RWPE2 (cell line): ENCODE data around the gene EGFR.

ENCODE experiments used
- ATAC-seq: fragments of 200-7000 bp; cut with Tn5 transposase; 3 replicates; pipeline ENCODE4 v1.9.1; 2021; ENCODE audit warnings: low read depth
- DNase-seq: peaks from one replicate; pipeline ENCODE4 v3.0.0-alpha.2; 2020; ENCODE audit warnings: low spot score
- H3K27ac ChIP-seq: fragments of 450-650 bp; 2 replicates; pipeline ENCODE4 v1.5.1; 2017; ENCODE audit warnings: mild to moderate bottlenecking; ENCODE audit not compliant: poor library complexity, severe bottlenecking
- H3K27me3 ChIP-seq: fragments of 250-450 bp; sonication (Bioruptor Pico); 2 replicates; pipeline ENCODE4 v1.5.1; 2021; ENCODE audit warnings: mild to moderate bottlenecking, moderate library complexity; ENCODE audit not compliant: insufficient read depth, poor library complexity, severe bottlenecking
- H3K36me3 ChIP-seq: fragments of 250-450 bp; sonication (Bioruptor Pico); 2 replicates; pipeline ENCODE4 v1.5.1; 2020; ENCODE audit warnings: low read depth, mild to moderate bottlenecking, moderate library complexity
- H3K4me1 ChIP-seq: fragments of 250-450 bp; sonication (Bioruptor Pico); 2 replicates; pipeline ENCODE4 v1.5.1; 2021; ENCODE audit warnings: mild to moderate bottlenecking, moderate library complexity; ENCODE audit not compliant: insufficient read depth, poor library complexity, severe bottlenecking
- H3K4me3 ChIP-seq: fragments of 250-450 bp; sonication (Bioruptor Pico); 2 replicates; pipeline ENCODE4 v1.5.1; 2021; ENCODE audit warnings: mild to moderate bottlenecking, moderate library complexity; ENCODE audit not compliant: severe bottlenecking
- H3K9me3 ChIP-seq: fragments of 250-450 bp; sonication (Bioruptor Pico); 2 replicates; pipeline ENCODE4 v1.5.1; 2021; ENCODE audit warnings: mild to moderate bottlenecking, moderate library complexity; ENCODE audit not compliant: severe bottlenecking
- TF ChIP-seq, protein P1 (sequence below): fragments of 450-650 bp; IDR thresholded peaks from one replicate; pipeline ENCODE4 v1.5.1; 2017; ENCODE audit warnings: mild to moderate bottlenecking, moderate library complexity; ENCODE audit not compliant: poor library complexity, severe bottlenecking

Gene EGFR

DNA sequence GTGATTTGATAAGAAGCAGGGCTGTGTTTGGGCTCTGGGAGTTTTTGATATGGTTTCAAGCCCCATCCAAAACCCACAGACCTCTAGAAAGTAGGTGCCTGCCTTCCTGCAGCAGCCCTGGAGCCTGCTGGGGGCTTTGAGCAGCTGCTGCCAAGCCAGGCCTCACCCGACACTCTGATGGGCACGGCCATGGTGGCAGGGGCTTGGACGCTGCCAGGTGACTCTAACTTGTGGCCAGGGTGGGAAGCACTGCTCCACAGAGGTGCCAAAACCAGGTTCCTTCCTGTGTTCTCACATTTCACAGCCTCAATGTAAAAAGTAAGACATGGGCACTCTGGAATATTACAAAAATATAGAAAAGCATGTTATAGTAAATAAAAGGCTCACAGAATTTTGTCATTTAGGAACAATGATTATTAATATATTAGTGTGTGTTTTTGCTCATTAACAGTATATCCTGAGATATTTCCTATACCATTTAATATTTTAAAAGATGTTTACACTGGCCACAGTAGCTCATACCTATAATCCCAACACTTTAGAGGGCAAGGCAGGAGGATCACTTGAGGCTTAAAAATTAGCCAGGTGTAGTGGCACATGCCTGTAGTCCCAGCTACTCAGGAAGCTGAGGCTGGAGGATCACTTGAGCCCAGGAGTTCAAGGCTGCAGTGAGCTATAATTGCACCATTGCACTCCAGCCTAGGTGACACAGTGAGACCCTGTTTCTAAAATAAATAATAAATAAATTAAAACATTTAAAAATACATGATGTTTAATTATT is 95.1 kb downstream of the EGFR start:
- TF ChIP-seq, protein P1, sequence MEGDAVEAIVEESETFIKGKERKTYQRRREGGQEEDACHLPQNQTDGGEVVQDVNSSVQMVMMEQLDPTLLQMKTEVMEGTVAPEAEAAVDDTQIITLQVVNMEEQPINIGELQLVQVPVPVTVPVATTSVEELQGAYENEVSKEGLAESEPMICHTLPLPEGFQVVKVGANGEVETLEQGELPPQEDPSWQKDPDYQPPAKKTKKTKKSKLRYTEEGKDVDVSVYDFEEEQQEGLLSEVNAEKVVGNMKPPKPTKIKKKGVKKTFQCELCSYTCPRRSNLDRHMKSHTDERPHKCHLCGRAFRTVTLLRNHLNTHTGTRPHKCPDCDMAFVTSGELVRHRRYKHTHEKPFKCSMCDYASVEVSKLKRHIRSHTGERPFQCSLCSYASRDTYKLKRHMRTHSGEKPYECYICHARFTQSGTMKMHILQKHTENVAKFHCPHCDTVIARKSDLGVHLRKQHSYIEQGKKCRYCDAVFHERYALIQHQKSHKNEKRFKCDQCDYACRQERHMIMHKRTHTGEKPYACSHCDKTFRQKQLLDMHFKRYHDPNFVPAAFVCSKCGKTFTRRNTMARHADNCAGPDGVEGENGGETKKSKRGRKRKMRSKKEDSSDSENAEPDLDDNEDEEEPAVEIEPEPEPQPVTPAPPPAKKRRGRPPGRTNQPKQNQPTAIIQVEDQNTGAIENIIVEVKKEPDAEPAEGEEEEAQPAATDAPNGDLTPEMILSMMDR, result no peak
- no peak for ATAC-seq

DNA sequence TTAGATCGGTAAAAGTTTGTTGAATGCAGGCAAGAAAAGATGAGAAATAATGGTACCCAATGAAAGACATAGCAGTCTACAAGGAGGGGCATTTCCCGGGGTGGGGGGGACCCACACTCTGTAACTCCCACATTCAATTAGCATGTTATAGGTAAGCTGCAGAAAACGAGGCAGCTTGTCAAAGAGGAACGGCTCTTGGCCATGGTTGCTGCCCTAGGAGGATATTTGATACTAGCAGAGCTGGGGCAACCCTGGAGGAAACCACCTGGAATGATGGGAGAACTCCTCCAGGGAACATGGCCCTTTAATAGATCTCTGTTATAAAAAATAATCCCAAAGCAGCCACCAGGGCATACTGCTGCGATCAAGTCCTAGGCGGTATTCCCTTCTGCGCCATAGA is 98.5 kb downstream of the EGFR start:
- DNase-seq (no peak), ATAC-seq (no peak)
- TF ChIP-seq, protein P1, result no peak
- Histone ChIP-seq H3K4me1 (peaks cover 41% of the 10 kb centered on the region), H3K4me3 (no peak overlapping the region), H3K36me3 (peaks cover 83% of the 10 kb centered on the region), H3K9me3 (no peaks in the 10 kb centered on the region), H3K27me3 (no peaks in the 10 kb centered on the region), H3K27ac (peak overlapping the region; percentile 99)

More for the DNA sequence above, 95.1 kb downstream of the EGFR start:
- peak overlapping the region; percentile 76 for H3K27ac ChIP-seq
- peaks cover 80% of the 10 kb centered on the region for H3K36me3 ChIP-seq
- no peaks in the 10 kb centered on the region for H3K27me3 ChIP-seq
- no peak overlapping the region for H3K4me3 ChIP-seq
- no peak for DNase-seq
- H3K4me1 ChIP-seq, result peaks cover 39% of the 10 kb centered on the region
- no peaks in the 10 kb centered on the region for H3K9me3 ChIP-seq

DNA sequence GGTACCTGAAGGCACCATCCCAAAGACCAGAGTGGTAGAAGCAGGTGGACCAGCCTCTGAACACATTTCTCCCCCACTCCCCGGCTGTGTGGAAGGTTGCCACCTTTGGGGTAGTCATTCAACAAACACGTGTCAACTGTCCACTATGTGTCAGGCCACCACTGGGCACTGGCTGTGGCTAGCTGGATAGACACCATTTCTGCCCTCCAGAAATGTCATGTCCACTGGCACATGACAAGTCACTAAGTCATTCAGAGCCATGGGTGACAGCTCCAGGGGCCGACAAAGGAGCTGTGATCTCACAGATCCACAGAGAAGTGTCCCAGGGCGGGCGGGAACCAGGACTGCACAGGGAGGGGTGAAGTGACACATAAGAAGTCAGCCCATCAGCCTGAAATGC is 99.6 kb downstream of the EGFR start:
- H3K27ac ChIP-seq, result peak overlapping the region; percentile 99
- no peak for DNase-seq
- no peak for ATAC-seq
- H3K36me3 ChIP-seq, result peaks cover 82% of the 10 kb centered on the region
- no peaks in the 10 kb centered on the region for H3K27me3 ChIP-seq
- TF ChIP-seq, protein P1, result no peak
- H3K4me3 ChIP-seq, result no peak overlapping the region
- peaks cover 45% of the 10 kb centered on the region for H3K4me1 ChIP-seq
- H3K9me3 ChIP-seq, result no peaks in the 10 kb centered on the region

DNA sequence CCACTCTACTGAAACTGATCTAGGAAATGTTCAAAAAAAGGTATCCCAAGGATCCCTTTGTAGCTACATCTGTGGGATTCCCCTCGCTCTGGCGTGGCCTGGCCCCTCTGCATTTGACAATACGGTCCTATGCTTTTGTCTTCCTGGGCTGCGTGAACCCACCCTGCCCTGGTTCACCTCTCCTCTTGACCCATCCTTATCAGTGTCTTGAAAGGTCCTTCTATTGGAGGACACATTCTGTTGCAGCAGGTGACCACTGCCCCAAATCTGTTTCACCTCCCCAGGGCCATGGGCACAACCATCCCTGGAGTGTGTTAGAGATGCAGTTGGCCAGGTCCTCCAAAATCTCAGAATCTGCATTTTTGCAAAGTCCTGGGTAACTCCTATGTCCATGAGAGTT is 100.8 kb downstream of the EGFR start:
- H3K36me3 ChIP-seq, result peaks cover 81% of the 10 kb centered on the region
- DNase-seq, result no peak
- H3K27me3 ChIP-seq, result no peaks in the 10 kb centered on the region
- H3K4me3 ChIP-seq, result no peak overlapping the region
- no peak for ATAC-seq
- H3K27ac ChIP-seq, result peak overlapping the region; percentile 99
- H3K9me3 ChIP-seq, result no peaks in the 10 kb centered on the region
- TF ChIP-seq, protein P1, result no peak
- peaks cover 57% of the 10 kb centered on the region for H3K4me1 ChIP-seq

DNA sequence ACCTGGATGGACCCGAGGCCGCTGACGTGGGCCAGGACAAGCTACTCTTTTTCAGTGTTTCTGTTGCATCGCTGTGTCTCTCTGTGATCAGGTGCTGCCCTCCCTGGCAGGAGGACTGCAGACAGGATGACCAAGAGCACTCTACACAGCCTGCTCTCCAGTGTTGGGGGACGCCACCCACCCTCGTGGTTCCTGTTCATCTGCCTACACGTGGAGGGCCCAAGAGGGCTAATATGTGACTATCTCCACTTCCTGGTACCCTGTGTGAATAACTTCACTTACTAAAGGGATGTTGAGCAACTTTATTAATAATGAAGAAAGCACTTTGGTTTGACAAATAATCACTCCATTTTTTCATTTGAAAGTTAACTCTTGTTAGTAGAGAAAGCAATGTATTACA is 101.3 kb downstream of the EGFR start:
- Histone ChIP-seq H3K9me3 (no peaks in the 10 kb centered on the region), H3K36me3 (peaks cover 84% of the 10 kb centered on the region), H3K4me1 (peaks cover 62% of the 10 kb centered on the region), H3K4me3 (no peak overlapping the region), H3K27ac (peak overlapping the region; percentile 99), H3K27me3 (no peaks in the 10 kb centered on the region)
- ATAC-seq, result no peak
- no peak for DNase-seq
- TF ChIP-seq, protein P1, result no peak
